GM19397 (cell line): ENCODE data around the gene MYRFL.

Experiments
- ATAC-seq: cut with Tn5 transposase; IDR thresholded peaks from one replicate; pipeline ENCODE4 v1.9.1; 2021; ENCODE audit warnings: mild to moderate bottlenecking, moderate library complexity; ENCODE audit not compliant: unreplicated experiment

Gene MYRFL

GRCh38 chr12:69896653-69897381 lies 71.8 kb downstream of the MYRFL start:
- ATAC-seq = no peak

GRCh38 chr12:69897744-69898143 lies 72.7 kb downstream of the MYRFL start:
- no peak for ATAC-seq

GRCh38 chr12:69898236-69898635 lies 73.2 kb downstream of the MYRFL start:
- ATAC-seq = no peak

GRCh38 chr12:69900720-69901131 lies 75.7 kb downstream of the MYRFL start:
- no peak for ATAC-seq

GRCh38 chr12:69901221-69901905 lies 76.3 kb downstream of the MYRFL start:
- no peak for ATAC-seq

- ATAC-seq = no peak
These were observed 78.5 kb downstream of the MYRFL start for GRCh38 chr12:69903548-69903947.

GRCh38 chr12:69904777-69905176 lies 79.8 kb downstream of the MYRFL start:
- no peak for ATAC-seq

- ATAC-seq = no peak
These were observed 80.8 kb downstream of the MYRFL start for GRCh38 chr12:69905801-69906200.

- peak; percentile 93 for ATAC-seq
These were observed 81.6 kb downstream of the MYRFL start for GRCh38 chr12:69906411-69907216.

- ATAC-seq = no peak
These were observed 83.2 kb downstream of the MYRFL start for GRCh38 chr12:69908203-69908602.

- ATAC-seq = no peak
These were observed 85.7 kb downstream of the MYRFL start for GRCh38 chr12:69910694-69911093.

- ATAC-seq = no peak
These were observed 88.5 kb downstream of the MYRFL start for GRCh38 chr12:69913526-69913925.

GRCh38 chr12:69915964-69916363 lies 90.9 kb downstream of the MYRFL start:
- ATAC-seq = no peak

GRCh38 chr12:69916544-69917235 lies 91.7 kb downstream of the MYRFL start:
- ATAC-seq = no peak

- no peak for ATAC-seq
These were observed 93.3 kb downstream of the MYRFL start for GRCh38 chr12:69918287-69918686.

GRCh38 chr12:69919495-69919894 lies 94.5 kb downstream of the MYRFL start:
- no peak for ATAC-seq

- no peak for ATAC-seq
These were observed 96.8 kb downstream of the MYRFL start for GRCh38 chr12:69921831-69922230.

GRCh38 chr12:69922999-69923398 lies 98.0 kb downstream of the MYRFL start:
- no peak for ATAC-seq

- ATAC-seq = no peak
These were observed 100.3 kb downstream of the MYRFL start for GRCh38 chr12:69925291-69925690.

- ATAC-seq = no peak
These were observed 102.1 kb downstream of the MYRFL start for GRCh38 chr12:69927164-69927563.

GRCh38 chr12:69929125-69929524 lies 104.1 kb downstream of the MYRFL start:
- no peak for ATAC-seq
